Measurements from ENCODE around the gene GRK5. TPM values are rescaled to one million over a fixed set of nuclear protein-coding genes. Genes with fewer than 3 reads are reported as not detected.

The GRK5 gene
- total and polyA plus RNA-seq, 5 donors, result 31.3 to 89.9 (median 57.6) TPM

DNA sequence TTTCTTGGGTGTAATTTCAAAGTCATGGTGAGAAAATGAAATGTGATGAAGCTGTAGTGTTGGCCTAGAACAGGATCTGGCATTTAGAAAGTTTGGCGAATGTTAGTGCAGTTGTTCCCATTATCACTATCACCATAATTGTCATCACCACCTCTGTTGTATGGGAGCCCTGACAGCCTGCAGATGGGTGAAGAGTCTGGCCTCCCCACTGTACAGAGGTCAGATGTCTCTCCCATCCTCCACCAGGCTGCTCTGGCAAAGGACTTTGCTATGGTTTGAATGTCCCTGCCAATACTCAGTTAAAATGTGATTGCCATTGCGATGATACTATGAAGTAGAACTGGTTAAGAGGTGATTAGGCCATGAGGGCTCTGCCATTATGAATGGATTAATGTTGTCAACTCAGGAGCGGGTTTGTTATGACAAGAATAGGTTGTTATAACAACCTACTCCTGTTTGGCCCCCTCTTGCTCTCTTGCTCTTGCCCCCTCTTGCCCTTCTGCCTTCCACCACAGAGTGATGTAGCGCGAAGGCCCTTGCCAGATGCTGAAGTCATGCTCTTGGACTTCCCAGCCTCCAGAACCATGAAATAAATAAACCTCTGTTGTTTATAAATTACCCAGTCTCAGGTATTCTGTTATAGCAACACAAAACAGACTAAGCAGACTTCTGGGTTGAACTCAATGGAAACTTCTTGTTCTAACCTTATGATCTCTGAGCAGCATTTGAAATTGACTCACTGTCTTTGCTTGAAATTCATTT, 90.0 kb downstream of the GRK5 start:
- WGBS, result 75% methylated on average over 5 of the region's 5 CpGs
- H3K27ac ChIP-seq (ENCODE audit: low read length), result peak overlapping the region; percentile 76
- H3K27me3 ChIP-seq (ENCODE audit: control insufficient read depth, insufficient read depth), result no peaks in the 10 kb centered on the region

DNA sequence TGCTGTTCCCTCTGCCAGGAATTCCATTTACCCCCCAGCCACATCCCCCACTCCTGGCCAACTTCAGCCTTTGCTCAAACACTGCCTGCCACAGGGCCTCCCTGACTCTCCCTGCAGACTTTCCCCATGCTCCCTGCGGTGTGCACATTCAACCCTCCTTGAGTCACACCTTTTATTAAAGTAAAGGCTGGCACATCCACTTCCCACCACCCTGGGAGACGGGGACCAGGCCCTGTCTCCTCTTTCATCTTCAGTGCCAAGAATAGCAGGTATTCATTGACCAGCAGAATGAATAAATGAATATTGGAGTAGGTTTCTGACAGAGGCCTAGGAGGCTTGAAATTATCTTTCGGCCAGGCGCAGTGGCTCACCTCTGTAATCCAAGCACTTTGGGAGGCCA, 91.4 kb downstream of the GRK5 start:
- Histone ChIP-seq H3K27ac (ENCODE audit: low read length) (no peak overlapping the region), H3K4me1 (ENCODE audit: control insufficient read depth, insufficient read depth, low read length) (peaks cover 24% of the 10 kb centered on the region), H3K9me3 (ENCODE audit: control insufficient read depth, low read length) (no peaks in the 10 kb centered on the region), H3K4me3 (ENCODE audit: low read length) (no peak overlapping the region), H3K27me3 (ENCODE audit: control insufficient read depth, insufficient read depth) (no peaks in the 10 kb centered on the region)
- no peak for ATAC-seq
- 80% methylated on average over 4 of the region's 4 CpGs for WGBS
- DNase-seq, result no peak
- intact Hi-C loops (cut with DNase I), result no loop called here

More for the DNA sequence above, 90.0 kb downstream of the GRK5 start:
- no peaks in the 10 kb centered on the region for H3K9me3 ChIP-seq (ENCODE audit: control insufficient read depth, low read length)
- peak; percentile 56 to 82 for ATAC-seq
- peak in 1 of 3 donors; percentile 49 for DNase-seq
- intact Hi-C loops (cut with DNase I), result no loop called here
- H3K4me3 ChIP-seq (ENCODE audit: low read length), result no peak overlapping the region
- peaks cover 22% of the 10 kb centered on the region for H3K4me1 ChIP-seq (ENCODE audit: control insufficient read depth, insufficient read depth, low read length)

- intact Hi-C loops (cut with DNase I), result no loop called here
- no peak for DNase-seq
- no peaks in the 10 kb centered on the region for H3K9me3 ChIP-seq (ENCODE audit: control insufficient read depth, low read length)
- no peak for ATAC-seq
- no peak overlapping the region for H3K4me3 ChIP-seq (ENCODE audit: low read length)
- H3K27ac ChIP-seq (ENCODE audit: low read length), result no peak overlapping the region
- H3K4me1 ChIP-seq (ENCODE audit: control insufficient read depth, insufficient read depth, low read length), result peaks cover 23% of the 10 kb centered on the region
- no peaks in the 10 kb centered on the region for H3K27me3 ChIP-seq (ENCODE audit: control insufficient read depth, insufficient read depth)
- 74% methylated on average over 3 of the region's 3 CpGs for WGBS
Measured at GRCh38 chr10:119299531-119299930, 92.2 kb downstream of the GRK5 start.

DNA sequence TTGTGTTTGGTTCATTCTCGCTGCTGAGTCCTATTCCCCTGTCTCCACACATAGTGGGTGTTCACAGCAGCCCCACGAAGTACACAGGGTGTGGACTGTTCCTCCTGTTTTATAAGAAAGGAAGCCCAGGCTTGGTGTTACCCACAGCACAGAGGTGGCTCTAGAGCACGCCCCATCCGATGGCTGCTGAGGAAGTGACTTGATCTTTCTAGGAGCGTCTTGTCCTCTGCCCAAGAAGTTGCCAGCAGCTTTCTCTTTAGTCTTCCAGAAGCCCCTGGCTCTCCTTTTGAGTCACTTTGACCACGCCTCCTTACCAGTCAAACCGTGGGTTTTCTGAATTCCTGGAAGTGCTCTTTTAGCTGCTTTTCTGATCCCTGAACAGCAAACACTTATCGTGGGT, 94.0 kb downstream of the GRK5 start:
- no peaks in the 10 kb centered on the region for H3K27me3 ChIP-seq (ENCODE audit: control insufficient read depth, insufficient read depth)
- 57% methylated on average over 8 of the region's 8 CpGs for WGBS
- ATAC-seq (peak; percentile 17 to 28), DNase-seq (no peak)
- H3K4me3 ChIP-seq (ENCODE audit: low read length), result no peak overlapping the region
- intact Hi-C loops (cut with DNase I), result no loop called here
- peaks cover 23% of the 10 kb centered on the region for H3K4me1 ChIP-seq (ENCODE audit: control insufficient read depth, insufficient read depth, low read length)
- peak overlapping the region; percentile 40 for H3K27ac ChIP-seq (ENCODE audit: low read length)
- no peaks in the 10 kb centered on the region for H3K9me3 ChIP-seq (ENCODE audit: control insufficient read depth, low read length)

- no peaks in the 10 kb centered on the region for H3K9me3 ChIP-seq (ENCODE audit: control insufficient read depth, low read length)
- H3K4me3 ChIP-seq (ENCODE audit: low read length), result no peak overlapping the region
- H3K4me1 ChIP-seq (ENCODE audit: control insufficient read depth, insufficient read depth, low read length), result peaks cover 21% of the 10 kb centered on the region
- no peaks in the 10 kb centered on the region for H3K27me3 ChIP-seq (ENCODE audit: control insufficient read depth, insufficient read depth)
- no peak overlapping the region for H3K27ac ChIP-seq (ENCODE audit: low read length)
- intact Hi-C loops (cut with DNase I), result no loop called here
- ATAC-seq, result no peak
- WGBS, result 66% methylated on average over 3 of the region's 3 CpGs
- DNase-seq, result no peak
Measured at GRCh38 chr10:119302172-119302571, 94.8 kb downstream of the GRK5 start.

DNA sequence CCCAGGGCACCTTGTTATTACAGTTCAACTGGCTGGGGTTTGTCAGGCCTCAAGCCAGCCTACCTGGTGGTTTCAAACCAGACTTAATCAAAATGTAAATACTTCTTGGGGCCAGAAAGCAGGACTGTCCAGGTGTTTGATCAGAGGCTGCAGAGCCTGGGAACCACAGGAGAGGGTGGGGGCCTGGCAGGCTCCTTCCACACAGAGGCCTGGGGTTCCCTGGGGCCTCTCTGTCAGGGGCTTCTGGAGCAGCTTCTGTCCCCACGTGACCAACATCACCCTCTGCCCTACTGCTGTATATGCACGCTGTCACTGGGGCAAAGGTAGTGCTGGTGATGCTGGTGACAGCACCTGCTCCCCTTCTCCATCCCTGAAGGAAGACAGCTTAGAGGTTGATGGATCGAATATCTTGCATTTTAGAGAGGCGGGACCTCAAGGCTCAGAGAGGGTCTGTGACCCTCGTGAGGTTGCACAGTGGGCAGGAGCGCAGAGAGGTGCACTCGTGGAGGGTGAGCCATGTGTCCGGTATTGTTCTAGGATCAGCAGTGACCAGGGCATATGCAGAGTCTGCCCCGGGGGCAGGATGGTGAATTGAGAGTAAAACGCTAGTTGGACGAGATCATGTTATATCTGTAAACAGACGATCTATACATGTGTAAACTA, 95.4 kb downstream of the GRK5 start:
- WGBS, result 72% methylated on average over 12 of the region's 12 CpGs

DNA sequence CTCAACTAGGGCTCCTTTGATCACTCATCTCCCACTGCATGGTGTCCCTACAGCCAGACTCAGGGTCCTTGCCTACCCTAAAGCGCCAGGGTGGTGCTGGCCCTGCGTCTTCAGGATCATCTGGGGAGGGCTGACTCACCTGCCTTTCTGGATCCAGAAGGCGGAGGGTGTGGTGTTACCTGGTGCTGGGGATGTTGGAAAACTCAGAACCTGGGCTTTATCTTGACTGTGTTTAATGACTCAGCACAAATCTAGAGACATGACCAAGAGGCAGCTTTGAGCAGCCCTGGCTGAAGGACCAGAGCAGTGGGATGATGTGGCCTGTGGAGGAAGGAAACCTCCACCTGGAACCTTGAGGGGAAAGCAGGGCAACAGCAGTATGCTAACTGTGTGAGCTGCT, 96.5 kb downstream of the GRK5 start:
- intact Hi-C loops (cut with DNase I), result no loop called here
- ATAC-seq (no peak), DNase-seq (peak in 1 of 3 donors; percentile 27)
- WGBS, result 98% methylated on average over 3 of the region's 3 CpGs
- Histone ChIP-seq H3K27ac (ENCODE audit: low read length) (no peak overlapping the region), H3K4me3 (ENCODE audit: low read length) (no peak overlapping the region), H3K9me3 (ENCODE audit: control insufficient read depth, low read length) (no peaks in the 10 kb centered on the region), H3K27me3 (ENCODE audit: control insufficient read depth, insufficient read depth) (no peaks in the 10 kb centered on the region), H3K4me1 (ENCODE audit: control insufficient read depth, insufficient read depth, low read length) (peaks cover 17% of the 10 kb centered on the region)

More for the DNA sequence above, 95.4 kb downstream of the GRK5 start:
- intact Hi-C loops (cut with DNase I), result no loop called here
- Histone ChIP-seq H3K27me3 (ENCODE audit: control insufficient read depth, insufficient read depth) (no peaks in the 10 kb centered on the region), H3K27ac (ENCODE audit: low read length) (no peak overlapping the region), H3K4me3 (ENCODE audit: low read length) (no peak overlapping the region), H3K9me3 (ENCODE audit: control insufficient read depth, low read length) (no peaks in the 10 kb centered on the region), H3K4me1 (ENCODE audit: control insufficient read depth, insufficient read depth, low read length) (peaks cover 19% of the 10 kb centered on the region)
- DNase-seq, result peak in 1 of 3 donors; percentile 35
- ATAC-seq, result no peak

DNA sequence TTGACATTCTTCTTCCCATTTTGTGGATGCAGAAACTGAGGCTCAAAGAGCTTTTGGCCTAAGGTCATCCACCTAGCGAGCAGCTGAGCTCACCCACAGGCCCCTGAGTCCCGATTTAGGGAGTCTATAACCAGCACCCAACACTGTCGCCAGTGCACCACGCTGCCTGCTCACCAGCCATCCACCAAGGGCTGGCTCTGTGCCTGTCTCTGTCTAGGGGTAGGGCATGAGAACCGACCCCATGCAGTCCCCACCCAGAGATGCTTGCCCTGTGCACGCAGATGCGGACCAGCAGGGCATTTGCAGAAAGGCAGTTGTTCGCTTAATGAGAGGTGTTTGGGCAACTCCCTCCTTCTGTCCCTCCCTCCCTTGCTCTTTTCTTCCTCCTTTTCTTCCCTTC, 97.2 kb downstream of the GRK5 start:
- H3K27ac ChIP-seq (ENCODE audit: low read length), result no peak overlapping the region
- WGBS, result 91% methylated on average over 8 of the region's 8 CpGs

DNA sequence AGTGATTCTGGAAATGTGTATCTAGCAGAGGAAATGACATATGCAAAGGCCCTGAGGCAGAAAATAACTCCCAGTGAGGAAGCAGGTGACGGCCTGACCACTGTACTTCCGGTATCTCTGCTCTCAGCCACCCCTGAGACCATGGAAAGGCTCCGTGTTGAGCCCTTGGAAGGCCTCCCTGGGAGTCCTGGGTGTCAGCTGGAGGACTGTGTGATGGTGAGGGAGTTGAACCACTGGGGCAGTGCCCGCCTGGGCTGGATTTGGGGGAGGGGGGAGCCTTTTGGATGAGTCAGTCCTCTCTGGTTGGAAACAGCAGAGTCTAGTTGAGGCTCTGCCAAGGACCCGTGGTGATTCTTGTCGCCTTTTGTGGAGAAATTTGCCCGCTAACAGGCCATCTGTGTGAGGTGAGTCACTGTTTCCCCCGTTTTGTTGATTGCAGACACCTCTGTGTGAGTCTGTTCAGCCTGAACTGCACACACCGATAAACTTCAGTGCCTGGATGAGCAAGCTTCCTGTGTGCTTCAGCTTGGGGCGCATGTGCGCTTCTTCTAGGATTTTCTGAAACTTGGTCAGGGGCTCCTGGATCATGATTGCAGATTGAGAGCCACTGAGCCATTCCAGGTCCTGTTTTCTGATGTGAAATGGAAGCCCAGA, 98.6 kb downstream of the GRK5 start:
- DNase-seq (peak in 2 of 3 donors; percentile 74 to 83), ATAC-seq (peak; percentile 44 to 87)
- H3K9me3 ChIP-seq (ENCODE audit: control insufficient read depth, low read length), result no peaks in the 10 kb centered on the region
- H3K27ac ChIP-seq (ENCODE audit: low read length), result peak overlapping the region; percentile 50
- intact Hi-C loops (cut with DNase I), result no loop called here
- 32% methylated on average over 11 of the region's 11 CpGs for WGBS
- no peak overlapping the region for H3K4me3 ChIP-seq (ENCODE audit: low read length)
- peaks cover 18% of the 10 kb centered on the region for H3K4me1 ChIP-seq (ENCODE audit: control insufficient read depth, insufficient read depth, low read length)
- H3K27me3 ChIP-seq (ENCODE audit: control insufficient read depth, insufficient read depth), result no peaks in the 10 kb centered on the region

More for the DNA sequence above, 97.2 kb downstream of the GRK5 start:
- intact Hi-C loops (cut with DNase I), result no loop called here
- no peaks in the 10 kb centered on the region for H3K9me3 ChIP-seq (ENCODE audit: control insufficient read depth, low read length)
- ATAC-seq (no peak), DNase-seq (peak in 1 of 3 donors; percentile 38)
- no peak overlapping the region for H3K4me3 ChIP-seq (ENCODE audit: low read length)
- no peaks in the 10 kb centered on the region for H3K27me3 ChIP-seq (ENCODE audit: control insufficient read depth, insufficient read depth)
- H3K4me1 ChIP-seq (ENCODE audit: control insufficient read depth, insufficient read depth, low read length), result peaks cover 20% of the 10 kb centered on the region

- Histone ChIP-seq H3K4me1 (ENCODE audit: control insufficient read depth, insufficient read depth, low read length) (peaks cover 14% of the 10 kb centered on the region), H3K4me3 (ENCODE audit: low read length) (no peak overlapping the region), H3K9me3 (ENCODE audit: control insufficient read depth, low read length) (no peaks in the 10 kb centered on the region), H3K27ac (ENCODE audit: low read length) (peak overlapping the region; percentile 50), H3K27me3 (ENCODE audit: control insufficient read depth, insufficient read depth) (no peaks in the 10 kb centered on the region)
- peak in 1 of 3 donors; percentile 50 for DNase-seq
- no peak for ATAC-seq
- intact Hi-C loops (cut with DNase I), result no loop called here
- WGBS, result 56% methylated on average over 9 of the region's 9 CpGs
Measured at GRCh38 chr10:119306514-119306951, 99.2 kb downstream of the GRK5 start.

GRCh38 chr10:119306986-119307392, 99.6 kb downstream of the GRK5 start:
- DNase-seq (no peak), ATAC-seq (no peak)
- Histone ChIP-seq H3K4me1 (ENCODE audit: control insufficient read depth, insufficient read depth, low read length) (peaks cover 12% of the 10 kb centered on the region), H3K27ac (ENCODE audit: low read length) (no peak overlapping the region), H3K9me3 (ENCODE audit: control insufficient read depth, low read length) (no peaks in the 10 kb centered on the region), H3K4me3 (ENCODE audit: low read length) (no peak overlapping the region), H3K27me3 (ENCODE audit: control insufficient read depth, insufficient read depth) (no peaks in the 10 kb centered on the region)
- 89% methylated on average over 4 of the region's 4 CpGs for WGBS
- intact Hi-C loops (cut with DNase I), result no loop called here
